Gastrocnemius medialis (tissue), 4 donors: ENCODE results near the gene SCP2.
A peak's percentile ranks its signal among the peaks of the same experiment; 100 is the strongest.

Experiments
- CTCF ChIP-seq, 5 experiments: fragments of 450-650 bp in 3 of 5; fragments of 200-600 bp in 2 of 5; sonication (generic) in 2 of 5; IDR thresholded peaks in 4 of 5; conservative IDR thresholded peaks in 1 of 5; 1 replicate in 4 of 5; 2 replicates in 1 of 5; pipeline ENCODE4 v1.5.1; 2016 to 2019; ENCODE audit warnings: antibody characterized with exemption in 5 of 5, mild to moderate bottlenecking in 3 of 5, moderate library complexity in 3 of 5
- POLR2A ChIP-seq, 2 donors: fragments of 450-650 bp; IDR thresholded peaks; one replicate each; pipeline ENCODE4 v1.6.1; 2017; ENCODE audit warnings: antibody characterized with exemption in 2 of 2, mild to moderate bottlenecking in 2 of 2, moderate library complexity in 2 of 2

- TF ChIP-seq CTCF (IDR thresholded peaks at IDR 0.05 in 4 of 5, conservative IDR thresholded peaks at IDR 0.05 in 1 of 5) (peak in 1 of 5 experiments; percentile 29), POLR2A (IDR thresholded peaks at IDR 0.05) (no peak)
These were observed 43.1 kb downstream of the SCP2 start for GRCh38 chr1:52970149-52970548.
